Measurements from ENCODE around the gene EEF1B2. TPM values are rescaled to one million over a fixed set of nuclear protein-coding genes. Genes with fewer than 3 reads are reported as not detected.
A peak's percentile ranks its signal among the peaks of the same experiment; 100 is the strongest.
"Not testable (repeated sequence)": the region's sequence is repeated elsewhere in the genome, so short reads cannot be mapped to it uniquely, and the experiment has no call there.

EEF1B2 gene
- total RNA-seq: 732 TPM

GRCh38 chr2:206159346-206160124 lies at the start of gene EEF1B2, which contains the start of gene NDUFS1:
EEF1B2 (plus strand) TSS chr2:206159895; CDS start chr2:206159980, 85 bp downstream.
NDUFS1 (minus strand) TSS chr2:206159444; CDS start chr2:206153678, 5,766 bp downstream.
- ATAC-seq: peak; percentile 96

- no peak for ATAC-seq
These were observed 47.6 kb upstream of the EEF1B2 start for GRCh38 chr2:206112108-206112507.

GRCh38 chr2:206112846-206113547 lies 46.7 kb upstream of the EEF1B2 start:
- no peak for ATAC-seq

- no peak for ATAC-seq
These were observed 44.6 kb upstream of the EEF1B2 start for GRCh38 chr2:206115026-206115578.

GRCh38 chr2:206116278-206116677 lies 43.4 kb upstream of the EEF1B2 start:
- ATAC-seq: no peak

- ATAC-seq: not testable (repeated sequence)
These were observed 37.1 kb upstream of the EEF1B2 start for GRCh38 chr2:206122569-206122968.

- ATAC-seq: no peak
These were observed 33.8 kb upstream of the EEF1B2 start for GRCh38 chr2:206125901-206126300.

- ATAC-seq: peak; percentile 47
These were observed 32.0 kb upstream of the EEF1B2 start for GRCh38 chr2:206127656-206128055.

- no peak for ATAC-seq
These were observed 16.2 kb upstream of the EEF1B2 start for GRCh38 chr2:206143451-206143850.

GRCh38 chr2:206144383-206144782 lies 15.3 kb upstream of the EEF1B2 start:
- ATAC-seq: no peak

GRCh38 chr2:206145665-206146064 lies 14.0 kb upstream of the EEF1B2 start:
- ATAC-seq: no peak

- no peak for ATAC-seq
These were observed 10.4 kb upstream of the EEF1B2 start for GRCh38 chr2:206149330-206149729.

GRCh38 chr2:206150168-206150567 lies 9.5 kb upstream of the EEF1B2 start:
- ATAC-seq: no peak

- no peak for ATAC-seq
These were observed 9.1 kb upstream of the EEF1B2 start for GRCh38 chr2:206150631-206151030.

GRCh38 chr2:206154197-206154596 lies 5.5 kb upstream of the EEF1B2 start:
- no peak for ATAC-seq

- ATAC-seq: not testable (repeated sequence)
These were observed 2.7 kb upstream of the EEF1B2 start for GRCh38 chr2:206157014-206157413.

GRCh38 chr2:206158563-206159345 lies 941 bp upstream of the EEF1B2 start:
- ATAC-seq: peak; percentile 0

- peak; percentile 71 for ATAC-seq
These were observed 571 bp downstream of the EEF1B2 start for GRCh38 chr2:206160125-206160806.

- no peak for ATAC-seq
These were observed 1.1 kb downstream of the EEF1B2 start for GRCh38 chr2:206160807-206161179.

- ATAC-seq: not testable (repeated sequence)
These were observed 2.7 kb downstream of the EEF1B2 start for GRCh38 chr2:206162401-206162800.

GRCh38 chr2:206163251-206163880 lies 3.7 kb downstream of the EEF1B2 start:
- ATAC-seq: no peak
